ENCODE data around the gene IRF4. TPM values are rescaled to one million over a fixed set of nuclear protein-coding genes. Genes with fewer than 3 reads are reported as not detected.

IRF4 gene
- polyA plus RNA-seq, 4 donors: 0.14 to 0.28 (median 0.21) TPM

DNA sequence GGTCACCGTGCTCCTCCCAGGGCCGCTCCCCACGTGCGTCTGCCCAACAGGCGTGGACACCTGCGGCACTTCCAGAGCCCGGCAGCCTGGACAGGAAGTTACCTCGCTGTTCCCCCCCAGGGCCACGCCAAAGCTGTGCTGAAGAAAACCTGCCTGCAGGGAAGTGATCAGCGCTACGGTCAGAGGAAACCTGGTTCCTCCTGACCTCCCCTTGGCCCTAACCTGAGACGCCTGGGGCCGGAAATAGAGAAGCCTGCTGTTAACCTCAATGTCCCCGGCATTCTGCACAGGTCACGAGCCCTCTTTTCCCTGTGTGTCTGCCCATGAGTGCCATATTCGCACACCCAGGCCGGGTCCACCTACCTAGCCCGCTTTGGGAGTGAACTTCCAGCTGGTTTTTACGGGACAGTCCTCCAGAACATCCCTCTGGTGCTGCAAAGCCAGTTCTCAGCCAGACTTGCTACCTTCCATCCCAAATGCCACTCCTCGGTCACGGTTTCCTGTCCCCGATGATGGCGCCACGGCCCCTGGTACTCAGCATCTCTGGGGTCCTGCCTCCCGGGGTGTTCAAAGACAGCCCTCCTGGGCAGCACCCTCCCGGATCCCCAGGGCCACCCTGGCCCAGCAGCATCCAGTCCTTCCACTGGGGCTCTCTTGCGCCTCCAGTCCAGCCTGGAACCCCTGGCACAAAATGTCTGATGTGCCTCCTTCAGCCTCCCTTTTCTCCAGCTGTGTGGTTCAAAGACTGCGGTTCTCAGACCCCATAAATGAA, 12.0 kb upstream of the IRF4 start:
- no peak for DNase-seq (ENCODE audit: low read depth in 4 of 4, low spot score in 2 of 4)

DNA sequence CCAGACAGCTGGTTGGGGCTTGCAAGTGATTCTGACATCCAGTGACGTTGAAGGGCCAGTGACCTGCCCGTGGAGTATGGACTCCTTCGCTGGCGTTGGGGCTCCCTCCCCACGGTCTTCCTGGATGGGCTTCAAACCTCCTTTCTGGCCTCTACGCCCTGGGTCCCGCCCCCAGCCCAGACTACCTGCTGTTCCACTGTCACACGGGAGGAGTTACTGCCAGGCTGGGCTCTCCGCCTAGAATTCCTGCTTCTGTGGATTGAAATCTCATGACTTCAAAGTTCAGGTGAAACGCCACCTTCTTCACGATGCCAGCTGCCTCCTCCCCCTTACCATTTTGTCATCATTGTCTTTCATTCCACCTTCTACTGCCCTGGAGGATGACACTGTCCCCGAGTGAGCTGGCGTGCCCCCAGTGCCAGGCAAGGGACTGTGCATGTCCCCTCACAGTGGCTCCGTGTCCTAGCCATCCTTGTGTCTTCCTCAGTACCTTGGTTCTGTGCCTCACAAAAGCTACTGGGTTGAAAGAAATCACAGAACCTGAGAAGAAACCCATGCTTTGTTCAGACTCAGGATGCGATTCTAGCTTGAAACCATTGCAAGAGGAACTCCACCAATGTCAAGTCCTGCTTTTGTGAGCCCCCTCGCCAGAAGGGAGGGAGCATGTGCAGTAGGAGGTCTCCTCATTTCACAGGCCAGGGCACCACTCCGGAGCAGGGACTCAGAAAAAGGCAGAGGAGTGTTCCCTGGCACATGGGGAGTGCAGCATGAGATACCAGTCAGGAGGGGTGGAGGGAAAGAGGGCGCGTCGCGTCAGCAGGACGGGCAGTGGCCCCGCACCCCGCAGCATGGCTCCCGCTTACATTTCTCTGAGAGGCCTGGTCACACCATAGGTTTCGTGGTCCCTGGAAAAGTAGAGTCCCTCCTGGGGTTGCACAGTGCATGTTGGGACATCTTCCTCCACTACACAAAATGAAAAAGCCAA, 11.0 kb upstream of the IRF4 start:
- no peak for DNase-seq (ENCODE audit: low read depth in 4 of 4, low spot score in 2 of 4)

DNA sequence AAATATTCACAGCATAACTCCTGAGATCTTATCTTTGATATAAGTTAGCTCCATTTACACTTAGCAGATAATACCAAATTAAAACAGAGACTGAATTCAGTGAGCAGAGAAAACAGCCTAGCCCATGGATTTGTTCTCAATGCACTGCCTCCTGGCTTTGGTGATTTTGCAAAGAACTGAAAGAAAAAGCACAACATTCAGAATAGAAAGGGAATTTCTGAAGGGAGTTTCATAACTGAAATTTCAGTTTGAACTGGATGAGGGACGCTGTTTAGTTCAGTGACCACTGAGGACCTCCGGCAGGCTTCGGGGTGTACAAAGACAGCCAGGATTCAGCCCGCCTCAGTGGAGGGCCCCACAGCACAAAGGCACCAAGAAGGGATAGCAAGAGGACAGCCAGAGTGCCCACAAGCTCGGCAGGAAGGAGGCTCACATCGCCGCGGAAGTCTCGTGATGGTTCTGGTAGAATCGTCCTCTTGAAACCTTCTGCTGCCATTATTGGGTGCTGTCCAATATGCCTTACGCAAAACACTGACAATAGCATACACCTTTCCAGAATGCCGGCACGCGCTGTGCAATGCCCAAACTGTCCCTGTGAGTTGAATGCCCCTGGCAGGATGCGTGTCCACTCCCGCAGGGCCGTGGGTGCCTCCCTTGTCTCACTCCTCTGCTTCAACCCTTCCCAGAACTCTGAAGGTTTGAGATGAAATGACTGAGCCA, 9.7 kb upstream of the IRF4 start:
- DNase-seq (ENCODE audit: low read depth in 4 of 4, low spot score in 2 of 4): no peak

DNA sequence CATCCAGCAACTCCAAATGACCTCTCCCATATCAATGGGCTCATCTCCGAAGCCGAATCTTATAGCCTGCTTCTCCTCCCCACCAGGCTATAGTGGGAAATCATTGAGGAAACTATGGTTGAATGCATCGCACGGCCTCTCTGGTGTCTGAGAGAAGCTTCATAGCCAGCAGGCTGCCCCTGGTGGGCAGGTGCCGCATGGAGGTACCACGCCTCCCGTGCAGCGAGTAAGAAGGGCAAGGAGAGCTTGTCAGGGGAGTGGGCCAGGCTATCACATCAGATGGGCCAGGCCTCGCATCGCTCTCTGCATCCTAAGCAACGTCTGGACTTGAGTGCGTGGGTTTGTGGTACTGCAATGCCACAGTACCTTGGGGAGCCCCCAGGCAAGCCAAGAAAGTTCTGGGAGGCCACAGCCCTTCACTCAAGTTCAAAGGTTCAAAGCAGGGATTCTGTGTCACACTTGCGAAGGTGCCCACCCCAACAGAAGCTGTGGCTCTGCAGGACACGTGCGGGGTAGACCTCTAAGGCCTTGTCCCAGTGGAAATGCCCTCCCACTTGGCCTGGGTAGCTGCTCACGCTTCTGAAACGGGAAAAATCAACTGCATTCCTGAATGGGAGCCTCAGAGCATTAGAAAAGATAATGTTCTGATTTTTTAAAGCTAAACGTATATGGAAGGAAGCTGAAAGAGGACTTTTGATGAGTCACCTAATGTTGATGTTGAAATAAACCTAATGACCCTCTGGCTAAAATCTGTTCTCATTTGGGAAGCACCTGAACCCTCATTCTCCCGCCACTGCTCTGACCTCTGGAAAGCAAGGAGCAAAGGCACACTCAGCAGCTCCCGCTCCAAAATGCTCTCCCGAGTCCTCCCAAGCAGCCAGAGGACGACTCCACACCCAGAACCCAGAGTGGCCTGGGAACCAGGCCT, 8.4 kb upstream of the IRF4 start:
- DNase-seq (ENCODE audit: low read depth in 4 of 4, low spot score in 2 of 4): no peak

DNA sequence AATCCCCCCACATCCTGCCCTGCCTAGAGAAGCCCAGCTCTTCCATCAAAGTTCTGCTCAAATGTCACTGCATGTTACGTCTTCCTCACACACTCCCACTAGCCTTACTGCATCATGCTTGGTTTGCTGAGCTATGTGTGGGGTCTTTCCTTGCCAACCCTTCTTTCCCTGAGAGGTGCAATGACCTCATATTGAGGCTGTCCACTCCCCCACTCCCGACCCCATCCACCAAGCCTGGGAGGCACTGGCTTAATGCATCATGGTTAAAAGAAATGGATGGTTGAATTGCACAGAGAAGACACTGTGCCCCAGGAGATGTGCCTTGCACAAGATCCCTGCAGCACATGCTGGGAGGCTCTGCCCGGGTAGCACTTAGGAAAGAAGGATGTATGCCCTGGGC, 7.7 kb upstream of the IRF4 start:
- DNase-seq (ENCODE audit: low read depth in 4 of 4, low spot score in 2 of 4): no peak

DNA sequence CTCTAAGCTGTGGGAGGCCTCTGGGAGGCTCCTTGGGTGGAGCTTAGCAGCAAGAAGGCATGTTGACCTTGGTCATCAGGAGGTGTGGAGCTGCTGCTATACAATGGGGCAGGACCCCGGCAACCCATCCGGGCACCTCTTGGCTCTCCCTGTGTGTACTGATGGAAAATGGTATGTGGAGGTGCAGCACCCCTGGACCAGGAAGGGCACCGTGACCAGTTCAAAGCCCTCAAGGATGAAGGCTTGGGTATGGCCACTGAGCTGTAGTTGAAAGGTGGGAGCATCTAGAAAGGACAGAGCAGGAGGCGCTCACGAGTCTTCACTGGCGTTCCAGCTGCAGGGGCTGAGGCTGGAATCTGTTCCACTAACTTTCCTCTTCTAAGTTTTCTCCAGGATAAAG, 6.7 kb upstream of the IRF4 start:
- no peak for DNase-seq (ENCODE audit: low read depth in 4 of 4, low spot score in 2 of 4)

DNA sequence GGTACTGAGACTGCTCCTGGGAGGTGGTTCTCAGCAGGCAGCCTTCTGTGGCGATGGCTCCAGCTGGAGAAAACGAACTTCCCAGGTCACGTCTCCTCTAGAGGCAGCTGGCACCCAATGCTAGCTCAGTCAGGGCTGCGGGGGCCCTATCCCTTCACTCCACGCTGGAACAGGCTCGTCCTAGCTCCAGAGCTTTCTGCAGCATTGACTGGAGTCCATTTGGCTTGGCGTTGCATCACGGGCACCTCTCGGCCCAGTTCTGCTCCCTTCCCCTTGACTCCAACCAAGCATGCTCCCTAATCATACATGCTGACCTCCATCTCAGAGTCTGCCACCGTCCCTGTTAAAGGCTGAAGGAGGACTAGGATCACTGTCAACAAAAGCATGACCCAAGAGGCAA, 5.9 kb upstream of the IRF4 start:
- no peak for DNase-seq (ENCODE audit: low read depth in 4 of 4, low spot score in 2 of 4)

DNA sequence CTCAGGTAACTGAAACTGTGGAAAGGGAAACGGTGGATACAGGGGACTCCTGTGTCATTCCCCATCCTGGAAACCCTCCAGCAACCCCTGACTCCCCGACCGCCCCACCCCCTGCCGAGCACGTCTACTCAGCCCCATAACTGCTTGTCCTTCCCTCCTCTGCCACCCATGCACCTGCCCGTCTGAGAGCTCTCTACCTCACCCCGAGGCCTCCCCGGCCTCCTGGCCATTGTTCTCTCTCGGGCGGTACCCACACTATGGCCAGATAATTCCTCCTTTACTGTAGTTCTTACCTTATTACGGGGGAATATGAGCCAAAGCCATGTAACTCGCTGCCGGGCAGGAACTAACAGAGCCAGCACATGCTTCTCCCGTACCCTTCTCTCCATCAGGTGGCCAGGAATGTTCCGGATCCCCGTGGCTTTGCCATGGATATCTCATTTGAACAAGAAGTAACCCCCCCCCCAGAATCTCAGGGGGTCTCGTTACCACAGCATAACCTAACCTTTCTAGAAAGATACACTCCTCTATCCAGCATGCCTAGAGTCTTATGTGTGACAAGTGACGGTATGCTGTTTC, 4.8 kb upstream of the IRF4 start:
- DNase-seq (ENCODE audit: low read depth in 4 of 4, low spot score in 2 of 4): no peak

DNA sequence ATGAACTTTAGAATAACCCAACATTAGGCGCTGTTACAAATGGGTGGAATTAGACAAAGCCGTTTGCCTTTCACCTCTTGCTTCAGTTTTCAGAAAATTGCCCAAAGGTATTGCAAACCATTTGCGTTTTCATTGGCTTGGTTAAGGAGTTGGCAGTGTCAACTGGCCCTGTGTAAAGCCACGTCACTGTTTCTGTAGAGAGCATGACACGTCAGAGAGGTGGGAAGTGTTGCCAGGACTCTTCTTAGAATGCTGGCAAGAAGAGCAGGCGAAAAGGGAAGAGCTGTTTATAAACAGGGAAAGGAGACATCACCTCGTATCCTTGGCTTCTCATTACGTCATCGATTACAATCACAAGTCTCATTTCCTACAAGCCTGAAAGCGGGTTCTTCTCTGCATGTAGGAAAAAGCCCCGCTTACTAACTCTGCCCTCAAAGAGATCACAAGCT, 4.2 kb upstream of the IRF4 start:
- DNase-seq (ENCODE audit: low read depth in 4 of 4, low spot score in 2 of 4): no peak

DNA sequence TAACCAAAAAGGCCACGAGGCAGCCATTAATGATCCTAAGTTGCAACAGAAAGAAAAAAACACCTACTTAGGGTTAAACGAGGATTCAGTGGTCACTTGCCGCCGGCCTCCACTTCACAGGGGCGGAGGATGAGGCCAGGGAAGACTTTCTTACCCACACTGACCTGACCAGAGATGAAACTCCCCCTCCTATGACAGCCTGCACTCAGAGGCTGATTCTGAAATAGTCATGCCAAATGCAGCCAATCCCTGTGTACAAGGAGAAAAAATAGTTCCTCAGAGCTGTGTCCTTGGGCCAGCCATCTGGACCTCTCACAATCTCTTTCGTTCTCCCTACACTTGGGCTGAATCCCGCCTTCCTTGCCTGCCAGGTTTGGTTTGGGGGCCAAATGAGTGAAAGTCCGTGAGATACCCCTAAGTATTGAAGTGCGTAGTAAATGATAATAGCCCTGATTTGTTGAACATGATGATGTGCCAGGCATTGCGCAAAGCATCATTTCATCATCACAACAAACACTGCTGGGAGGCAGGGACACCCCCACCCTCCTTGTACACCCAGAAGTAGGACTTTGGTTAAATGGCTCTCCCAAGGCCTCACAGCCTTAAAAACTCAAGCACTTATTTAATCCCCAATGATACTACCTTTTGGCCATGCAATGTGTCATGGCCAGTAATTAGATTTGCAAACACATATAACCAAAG, 3.2 kb upstream of the IRF4 start:
- no peak for DNase-seq (ENCODE audit: low read depth in 4 of 4, low spot score in 2 of 4)

DNA sequence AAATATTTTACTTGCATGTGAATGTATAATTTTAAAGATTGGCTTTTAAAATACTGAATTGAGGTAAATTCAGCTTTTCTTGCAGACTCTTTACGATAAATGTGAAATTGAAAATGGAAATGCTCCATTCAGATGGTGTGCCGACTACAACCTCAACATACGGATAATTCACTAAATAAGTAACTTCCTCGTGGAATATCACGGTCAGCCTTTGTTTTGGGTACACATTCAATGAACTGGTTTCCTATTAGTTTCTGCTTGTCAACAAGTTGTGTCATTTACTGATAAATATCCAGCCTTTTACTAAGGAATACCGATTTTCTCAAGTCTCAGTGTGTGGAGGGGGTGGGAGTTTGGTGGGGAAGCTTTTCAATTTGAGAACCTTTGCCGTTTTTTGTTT, 2.4 kb upstream of the IRF4 start:
- DNase-seq (ENCODE audit: low read depth in 4 of 4, low spot score in 2 of 4): no peak

DNA sequence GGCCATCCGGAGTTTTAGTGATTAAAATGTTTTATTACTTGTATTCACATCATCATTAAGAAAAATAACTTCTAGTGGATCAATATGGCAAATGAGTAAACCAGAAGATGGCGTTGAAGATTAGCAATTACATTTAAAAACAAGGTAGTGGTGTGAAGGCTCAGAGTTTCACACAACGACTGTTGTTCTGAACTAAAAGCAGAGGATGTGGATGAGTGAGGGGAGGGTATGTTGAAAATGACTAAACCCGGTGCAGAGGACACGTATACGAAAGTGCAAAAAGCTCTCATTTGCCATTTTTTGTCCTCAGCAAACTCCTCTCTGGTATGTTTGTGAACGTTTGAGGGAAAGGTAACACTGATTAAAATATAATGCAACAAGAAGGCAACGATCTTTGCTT, 1.9 kb upstream of the IRF4 start:
- no peak for DNase-seq (ENCODE audit: low read depth in 4 of 4, low spot score in 2 of 4)

DNA sequence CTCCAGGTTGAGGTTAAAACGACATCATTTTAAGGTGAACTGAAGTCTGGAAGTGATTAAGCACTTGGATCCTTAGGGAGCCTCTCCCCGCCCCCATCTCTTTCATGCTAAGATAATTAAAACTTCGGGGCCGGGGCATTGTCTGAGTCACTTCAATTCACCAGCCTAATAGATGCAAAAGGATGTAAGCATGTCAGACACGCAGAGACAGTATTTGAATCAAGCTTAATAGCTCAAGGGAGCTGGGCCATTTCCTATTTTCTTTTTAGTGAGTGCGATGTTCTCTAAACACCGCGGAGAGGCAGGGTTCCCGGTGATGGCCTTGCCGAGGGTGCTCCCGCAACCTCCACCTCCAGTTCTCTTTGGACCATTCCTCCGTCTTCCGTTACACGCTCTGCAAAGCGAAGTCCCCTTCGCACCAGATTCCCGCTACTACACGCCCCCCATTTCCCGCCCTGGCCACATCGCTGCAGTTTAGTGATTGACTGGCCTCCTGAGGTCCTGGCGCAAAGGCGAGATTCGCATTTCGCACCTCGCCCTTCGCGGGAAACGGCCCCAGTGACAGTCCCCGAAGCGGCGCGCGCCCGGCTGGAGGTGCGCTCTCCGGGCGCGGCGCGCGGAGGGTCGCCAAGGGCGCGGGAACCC, 516 bp upstream of the IRF4 start:
- no peak for DNase-seq (ENCODE audit: low read depth in 4 of 4, low spot score in 2 of 4)

DNA sequence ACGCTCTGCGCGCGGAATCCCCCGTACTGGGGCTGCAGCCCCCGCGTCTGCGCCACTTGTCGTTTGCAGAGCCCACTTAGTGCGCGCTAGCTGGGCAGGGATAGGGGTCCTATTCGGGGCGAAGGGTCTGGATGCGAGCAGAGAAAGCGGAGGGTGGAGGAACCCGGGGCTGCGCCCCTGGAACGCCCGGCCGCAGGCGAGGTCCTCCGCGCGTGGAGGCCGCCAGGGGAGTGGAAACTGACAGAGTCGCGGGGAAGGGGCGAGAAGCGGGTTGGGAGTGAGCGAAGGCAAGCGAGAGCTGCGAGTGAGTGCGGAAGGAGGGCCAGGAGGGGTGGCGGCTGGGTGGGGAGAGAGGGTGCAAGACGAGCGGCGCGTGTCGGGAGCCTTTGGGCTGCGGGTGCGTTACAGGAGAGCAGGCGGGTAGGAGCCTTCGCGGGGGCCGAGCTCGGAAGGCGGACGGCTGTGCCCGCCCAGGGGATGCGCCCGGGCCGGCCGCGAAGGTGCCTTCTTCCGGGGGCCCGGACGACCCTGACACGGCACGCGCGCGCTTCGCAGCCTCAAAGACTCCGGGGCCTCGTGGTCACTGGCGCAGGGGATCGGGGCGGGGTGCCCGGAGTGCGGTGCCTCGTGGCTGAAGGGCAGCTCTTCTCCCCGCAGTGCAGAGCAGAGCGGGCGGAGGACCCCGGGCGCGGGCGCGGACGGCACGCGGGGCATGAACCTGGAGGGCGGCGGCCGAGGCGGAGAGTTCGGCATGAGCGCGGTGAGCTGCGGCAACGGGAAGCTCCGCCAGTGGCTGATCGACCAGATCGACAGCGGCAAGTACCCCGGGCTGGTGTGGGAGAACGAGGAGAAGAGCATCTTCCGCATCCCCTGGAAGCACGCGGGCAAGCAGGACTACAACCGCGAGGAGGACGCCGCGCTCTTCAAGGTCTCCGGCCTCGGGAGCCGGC, 1.2 kb downstream of the IRF4 start:
- no peak for DNase-seq (ENCODE audit: low read depth in 4 of 4, low spot score in 2 of 4)

DNA sequence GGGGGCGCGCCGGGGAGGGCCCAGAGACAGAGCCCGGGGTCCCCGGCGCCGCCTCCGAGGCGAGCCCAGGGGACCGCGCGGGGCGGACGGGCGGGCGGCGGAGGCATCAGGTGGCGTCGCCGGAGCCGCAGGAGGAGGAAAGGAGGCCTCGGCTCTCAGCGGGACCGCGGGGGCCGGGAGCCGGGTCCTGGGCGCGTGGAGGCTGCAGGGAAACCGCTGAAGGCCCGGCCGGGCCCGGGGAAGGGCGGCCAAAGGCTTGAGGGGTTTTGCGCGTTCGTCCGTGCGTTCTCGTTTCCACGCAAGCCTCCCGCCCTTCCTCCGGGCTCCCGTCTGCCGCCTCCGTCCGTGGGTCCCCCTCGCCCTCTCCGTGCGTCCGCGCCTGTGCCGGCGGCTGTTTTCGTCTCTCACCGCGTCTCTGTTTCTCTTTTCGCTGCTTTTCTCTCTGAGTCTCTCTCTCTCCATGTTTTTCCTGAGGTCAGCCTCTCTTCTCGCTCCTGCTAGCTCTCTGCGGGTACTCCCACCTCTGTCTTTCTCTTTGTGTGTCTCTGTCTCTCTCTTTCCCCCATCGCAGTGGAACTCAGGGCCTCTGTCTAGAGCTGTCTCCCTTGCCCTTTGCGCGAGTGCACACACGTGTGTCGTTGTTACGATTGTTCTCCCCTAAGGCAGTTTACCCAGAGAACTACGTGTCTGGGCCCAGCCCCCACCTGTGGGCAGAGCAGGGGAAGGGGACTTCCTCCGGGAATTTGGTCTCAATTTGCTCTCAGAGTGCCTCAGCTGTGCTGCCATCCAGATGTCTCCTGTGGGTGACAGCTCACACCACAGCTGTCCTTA, 2.1 kb downstream of the IRF4 start:
- no peak for DNase-seq (ENCODE audit: low read depth in 4 of 4, low spot score in 2 of 4)

DNA sequence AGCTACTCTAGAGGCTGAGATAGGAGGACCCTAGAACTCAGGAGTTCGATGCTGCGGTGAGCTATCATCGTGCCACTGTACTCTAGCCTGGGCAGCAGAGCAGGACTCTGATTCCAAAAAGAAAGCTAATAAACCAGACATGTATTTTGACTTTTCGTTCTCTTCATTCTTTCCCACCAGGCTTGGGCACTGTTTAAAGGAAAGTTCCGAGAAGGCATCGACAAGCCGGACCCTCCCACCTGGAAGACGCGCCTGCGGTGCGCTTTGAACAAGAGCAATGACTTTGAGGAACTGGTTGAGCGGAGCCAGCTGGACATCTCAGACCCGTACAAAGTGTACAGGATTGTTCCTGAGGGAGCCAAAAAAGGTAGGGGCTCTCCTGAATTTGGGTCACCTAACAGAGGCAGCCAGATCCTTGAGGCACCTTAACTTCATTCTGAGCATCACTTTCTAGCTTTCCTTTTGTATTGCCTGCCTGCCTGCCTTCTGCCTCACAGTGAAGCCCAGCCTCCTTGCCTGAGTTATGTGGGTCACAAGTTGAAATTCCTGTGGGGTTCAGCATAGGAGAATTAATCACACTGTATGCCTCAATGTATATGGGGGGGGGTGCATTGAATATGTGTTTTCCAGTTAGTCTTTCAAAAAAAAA, 3.2 kb downstream of the IRF4 start:
- DNase-seq (ENCODE audit: low read depth in 4 of 4, low spot score in 2 of 4): no peak

Data from left renal cortex interstitium (tissue), 4 donors.